GM18858 (cell line): ENCODE data around the gene ATP1B3.
"Not testable (repeated sequence)": the region's sequence is repeated elsewhere in the genome, so short reads cannot be mapped to it uniquely, and the experiment has no call there.

Source experiments
- ATAC-seq: cut with Tn5 transposase; IDR thresholded peaks from one replicate; pipeline ENCODE4 v1.9.1; 2021; ENCODE audit not compliant: unreplicated experiment

The ATP1B3 gene

GRCh38 chr3:141876381-141876890 is at the start of gene ATP1B3:
Gene ATP1B3, plus strand, starts transcription at chr3:141876643. Its CDS starts 159 bp downstream, at chr3:141876802.
- peak; percentile 74 for ATAC-seq

- no peak for ATAC-seq
Observed at GRCh38 chr3:141828487-141828886, 48.0 kb upstream of the ATP1B3 start.

GRCh38 chr3:141828890-141829289 is 47.6 kb upstream of the ATP1B3 start:
- no peak for ATAC-seq

DNA sequence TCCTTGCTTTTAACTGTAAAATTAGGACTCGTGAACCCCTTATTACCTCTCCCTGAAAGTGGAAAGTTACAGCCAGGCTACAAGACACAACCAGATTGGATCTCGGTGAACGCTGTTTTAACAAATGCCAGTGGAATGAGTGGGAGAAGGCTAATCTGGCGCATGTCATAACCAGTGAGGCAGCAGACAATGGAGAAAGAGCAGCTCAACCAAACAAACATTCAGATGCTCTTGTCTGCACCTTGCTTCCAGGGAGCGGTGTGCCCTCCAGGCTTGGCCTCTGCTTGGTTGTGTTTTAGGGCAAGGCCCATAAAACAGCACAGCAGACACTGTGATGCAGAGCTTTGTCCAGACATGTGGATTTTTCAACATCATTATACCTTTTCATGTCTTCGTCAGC is 45.9 kb upstream of the ATP1B3 start:
- no peak for ATAC-seq

- no peak for ATAC-seq
Observed at GRCh38 chr3:141834292-141834691, 42.2 kb upstream of the ATP1B3 start.

DNA sequence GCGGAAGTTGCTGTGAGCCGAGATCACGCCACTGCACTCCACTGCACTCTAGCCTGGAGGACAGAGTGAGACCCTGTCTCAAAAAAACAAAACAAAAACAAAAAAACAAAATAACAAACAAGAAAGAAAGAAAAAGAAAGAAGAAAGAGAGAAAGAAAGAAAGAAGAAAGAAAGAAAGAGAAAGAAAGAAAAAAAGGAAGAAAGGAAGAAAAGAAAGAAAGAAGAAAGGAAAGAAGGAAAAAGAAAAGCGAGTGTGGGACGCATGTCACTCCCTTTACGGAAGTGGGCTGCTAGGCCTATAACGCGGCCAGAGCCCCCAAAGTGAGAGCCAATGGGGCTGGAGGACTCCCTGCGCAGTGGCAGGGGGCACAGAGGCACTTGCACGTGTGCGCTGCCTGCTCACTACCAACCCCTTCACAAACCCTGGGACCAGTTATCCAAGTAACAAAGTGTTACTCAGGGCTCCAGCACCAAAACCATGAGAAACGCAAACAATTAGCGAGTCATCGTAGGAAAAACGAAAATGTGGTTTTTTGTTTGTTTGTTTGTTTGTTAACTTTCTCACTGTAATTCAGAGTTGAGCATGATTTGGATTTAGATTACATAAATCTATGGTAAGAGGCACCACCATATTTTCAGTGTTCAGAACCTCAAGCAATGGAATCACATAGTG is 40.8 kb upstream of the ATP1B3 start:
- no peak for ATAC-seq

GRCh38 chr3:141839389-141839788 is 37.1 kb upstream of the ATP1B3 start:
- no peak for ATAC-seq

GRCh38 chr3:141840737-141841544 is 35.5 kb upstream of the ATP1B3 start:
- no peak for ATAC-seq

DNA sequence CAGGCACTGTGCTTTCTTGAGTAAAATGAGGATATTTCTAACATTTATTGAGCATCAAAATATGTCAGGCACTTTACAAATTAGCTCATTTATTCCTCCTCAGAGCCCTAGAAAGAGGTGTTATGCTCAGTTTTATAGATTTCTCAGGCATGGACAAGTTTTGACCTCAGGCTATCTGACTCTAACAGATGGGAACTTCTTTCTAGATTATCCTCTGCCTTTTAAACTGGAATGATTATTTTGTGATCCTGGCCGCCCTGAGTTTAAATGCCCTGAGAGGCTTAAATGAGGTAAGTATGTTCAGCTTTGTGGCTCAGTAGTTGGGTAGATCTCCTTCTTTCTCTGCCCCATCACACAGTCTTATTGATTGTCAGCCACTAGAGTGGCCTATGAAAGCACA is 32.3 kb upstream of the ATP1B3 start:
- ATAC-seq = no peak

GRCh38 chr3:141844812-141845211 is 31.6 kb upstream of the ATP1B3 start:
- ATAC-seq = no peak

GRCh38 chr3:141845407-141846049 is 30.9 kb upstream of the ATP1B3 start:
- no peak for ATAC-seq

- no peak for ATAC-seq
Observed at GRCh38 chr3:141846050-141846433, 30.4 kb upstream of the ATP1B3 start.

DNA sequence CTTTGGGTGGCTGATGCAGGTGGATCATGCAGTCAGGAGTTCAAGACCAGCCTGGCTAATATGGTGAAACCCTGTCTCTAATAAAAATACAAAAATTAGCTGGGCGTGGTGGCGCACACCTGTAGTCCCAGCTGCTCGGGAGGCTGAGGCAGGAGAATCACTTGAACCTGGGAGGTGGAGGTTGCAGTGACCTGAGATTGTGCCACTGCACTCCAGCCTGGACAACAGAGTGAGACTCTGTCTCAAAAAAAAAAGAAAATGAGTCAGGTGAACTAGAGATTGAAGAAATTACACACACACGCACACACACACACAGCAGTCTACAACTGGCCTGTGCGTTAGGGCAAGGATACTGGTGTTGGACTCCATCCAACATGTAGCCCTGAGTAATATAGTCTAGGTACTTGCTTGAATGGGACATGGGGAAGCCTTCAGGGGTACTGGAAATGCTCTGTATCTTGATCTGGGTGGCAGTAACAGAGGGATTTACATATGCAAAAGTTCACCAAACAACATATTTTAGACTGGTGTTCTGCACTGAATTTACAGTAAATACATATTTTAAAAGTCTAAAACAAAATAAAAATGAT is 28.2 kb upstream of the ATP1B3 start:
- not testable (repeated sequence) for ATAC-seq

GRCh38 chr3:141849056-141849815 is 27.2 kb upstream of the ATP1B3 start:
- no peak for ATAC-seq

- ATAC-seq = no peak
Observed at GRCh38 chr3:141851411-141851810, 25.0 kb upstream of the ATP1B3 start.

GRCh38 chr3:141853081-141853601 is 23.3 kb upstream of the ATP1B3 start:
- no peak for ATAC-seq

DNA sequence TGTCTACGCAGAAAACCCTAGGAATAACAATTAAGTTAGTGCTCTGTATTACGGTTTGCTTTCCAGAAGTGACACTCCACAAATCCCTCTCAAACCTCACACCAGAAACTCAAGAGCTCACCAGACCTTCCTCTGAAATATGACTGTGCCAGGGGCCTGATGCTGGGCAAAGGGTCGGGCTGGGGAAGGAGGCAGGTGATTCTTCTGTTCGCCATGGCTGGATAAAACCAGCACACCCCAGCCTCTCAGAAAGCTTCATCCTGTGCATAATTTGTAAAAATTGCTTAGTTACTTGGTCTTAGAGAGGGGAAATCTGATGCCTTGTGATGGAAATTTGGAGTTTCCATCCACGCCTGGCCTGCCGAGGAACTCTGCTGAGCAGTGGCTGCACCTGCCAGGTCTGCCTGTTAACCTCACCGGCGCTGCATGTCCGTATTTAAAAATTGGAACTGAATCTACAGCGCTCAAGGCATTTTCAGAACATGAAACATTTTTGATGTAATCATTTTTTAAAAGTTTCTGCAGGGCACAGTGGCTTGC is 22.7 kb upstream of the ATP1B3 start:
- ATAC-seq = no peak

DNA sequence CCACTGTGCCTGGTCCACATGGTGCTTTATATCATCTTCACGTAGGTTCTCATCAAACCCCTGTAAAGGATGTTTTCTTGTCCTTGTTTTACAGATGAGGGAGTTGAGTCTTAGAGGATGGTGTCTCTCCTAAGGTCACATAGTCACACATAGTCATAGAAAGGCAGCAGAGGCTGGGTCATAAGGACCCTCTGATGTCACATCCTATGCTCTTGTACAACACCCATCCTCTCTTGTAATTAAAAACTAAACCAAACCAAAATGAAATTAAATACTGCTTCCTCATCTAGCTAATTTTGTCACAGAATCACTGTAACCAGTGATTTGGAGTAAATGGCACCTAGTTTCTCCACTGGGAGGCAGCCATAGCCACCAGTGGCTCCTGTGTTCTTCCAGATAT is 21.8 kb upstream of the ATP1B3 start:
- no peak for ATAC-seq

DNA sequence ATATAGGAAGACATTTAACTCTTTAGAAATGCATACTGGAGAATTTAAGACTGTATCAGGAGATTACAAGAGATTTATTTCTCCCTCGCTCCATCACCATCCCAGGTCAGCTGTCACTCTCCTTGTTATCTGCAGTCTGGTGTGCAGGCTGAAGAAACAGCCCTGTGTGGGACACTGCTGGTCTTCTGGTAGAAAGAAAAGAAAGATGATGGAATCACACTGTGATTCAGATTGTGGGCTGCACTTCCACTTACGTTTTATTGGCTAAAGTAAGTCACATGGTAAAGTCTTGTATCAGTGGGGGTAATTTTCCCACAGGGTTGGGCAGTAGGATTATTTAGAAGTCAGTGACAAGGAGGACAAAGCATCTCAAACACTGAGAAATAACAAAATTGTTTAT is 18.1 kb upstream of the ATP1B3 start:
- ATAC-seq = no peak

GRCh38 chr3:141859651-141860050 is 16.8 kb upstream of the ATP1B3 start:
- ATAC-seq = no peak
